Body of pancreas (tissue), 4 donors: ENCODE measurements around the gene PELO.

Experiments
- CTCF ChIP-seq, 7 experiments: fragments of 450-650 bp in 4 of 7; fragments of 200-600 bp in 3 of 7; sonication (generic) in 3 of 7; IDR thresholded peaks; one replicate each; pipeline ENCODE4 v1.5.1; 2016 to 2019; ENCODE audit warnings: antibody characterized with exemption in 7 of 7
- POLR2A ChIP-seq, 3 donors: fragments of 450-650 bp; IDR thresholded peaks; one replicate each; pipeline ENCODE4 v1.6.1; 2016; ENCODE audit warnings: antibody characterized with exemption in 3 of 3, mild to moderate bottlenecking in 2 of 3

GRCh38 chr5:52818360-52818759, 30.6 kb downstream of the PELO start:
- no peak for TF ChIP-seq CTCF (IDR thresholded peaks at IDR 0.05)
- no peak for TF ChIP-seq POLR2A (IDR thresholded peaks at IDR 0.05)
